IPS-18c (cell line): ENCODE data around the gene KRT7.

ENCODE experiments used
- H3K4me3 ChIP-seq: 2 replicates; pipeline ENCODE4 v1.7.0; 2013; ENCODE audit warnings: low read depth, mild to moderate bottlenecking, low read length, moderate library complexity; ENCODE audit not compliant: insufficient read depth
- H3K9me3 ChIP-seq: one replicate; pipeline ENCODE4 v1.6.1; 2013; ENCODE audit warnings: mild to moderate bottlenecking, low read length, moderate library complexity; ENCODE audit not compliant: control insufficient read depth, insufficient read depth

KRT7 gene

DNA sequence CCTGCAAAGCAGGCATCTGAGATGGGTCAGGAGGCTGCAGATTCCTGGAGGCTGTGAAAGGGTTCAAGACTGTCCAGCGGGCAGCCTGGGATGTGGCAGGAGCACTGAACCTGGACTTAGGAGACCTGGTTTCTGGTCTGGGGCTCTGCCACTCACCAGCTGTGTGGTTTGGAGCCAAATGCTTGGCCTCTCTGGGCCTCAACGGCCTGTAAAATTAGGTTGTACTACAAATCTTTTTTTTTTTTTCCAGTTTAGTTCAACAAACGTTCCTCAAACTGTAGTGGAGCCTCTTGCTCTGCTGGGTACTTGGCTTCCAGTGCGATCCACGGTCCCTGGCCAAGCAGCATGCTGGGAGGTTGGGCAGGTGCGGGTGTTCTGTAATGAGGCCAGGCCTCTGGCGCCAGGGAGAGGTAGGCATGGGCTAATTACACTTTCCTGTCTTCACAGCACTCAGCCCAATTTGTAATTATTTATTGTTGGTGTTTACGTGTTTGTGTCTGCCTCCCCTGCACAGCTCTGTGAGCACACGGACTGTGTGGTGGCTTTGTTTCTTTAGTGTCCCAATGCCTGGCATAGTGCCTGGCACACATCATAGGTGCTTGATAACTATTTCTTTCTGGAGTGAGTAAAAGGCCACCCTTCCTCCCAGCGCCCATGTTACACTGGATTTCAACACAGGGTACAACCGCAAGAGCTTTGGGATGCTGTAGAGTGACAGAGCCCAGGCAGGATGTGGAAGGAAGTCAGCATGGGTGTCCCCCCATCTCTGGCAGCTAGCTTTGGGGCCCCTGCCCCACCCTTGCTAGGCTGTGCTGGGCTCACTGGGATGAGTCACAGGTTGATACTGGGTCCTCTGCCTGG, 35.4 kb upstream of the KRT7 start:
- Histone ChIP-seq H3K9me3 (no peaks in the 10 kb centered on the region), H3K4me3 (no peak overlapping the region)

- Histone ChIP-seq H3K4me3 (no peak overlapping the region), H3K9me3 (no peaks in the 10 kb centered on the region)
Measured at GRCh38 chr12:52198454-52199215, 34.4 kb upstream of the KRT7 start.

DNA sequence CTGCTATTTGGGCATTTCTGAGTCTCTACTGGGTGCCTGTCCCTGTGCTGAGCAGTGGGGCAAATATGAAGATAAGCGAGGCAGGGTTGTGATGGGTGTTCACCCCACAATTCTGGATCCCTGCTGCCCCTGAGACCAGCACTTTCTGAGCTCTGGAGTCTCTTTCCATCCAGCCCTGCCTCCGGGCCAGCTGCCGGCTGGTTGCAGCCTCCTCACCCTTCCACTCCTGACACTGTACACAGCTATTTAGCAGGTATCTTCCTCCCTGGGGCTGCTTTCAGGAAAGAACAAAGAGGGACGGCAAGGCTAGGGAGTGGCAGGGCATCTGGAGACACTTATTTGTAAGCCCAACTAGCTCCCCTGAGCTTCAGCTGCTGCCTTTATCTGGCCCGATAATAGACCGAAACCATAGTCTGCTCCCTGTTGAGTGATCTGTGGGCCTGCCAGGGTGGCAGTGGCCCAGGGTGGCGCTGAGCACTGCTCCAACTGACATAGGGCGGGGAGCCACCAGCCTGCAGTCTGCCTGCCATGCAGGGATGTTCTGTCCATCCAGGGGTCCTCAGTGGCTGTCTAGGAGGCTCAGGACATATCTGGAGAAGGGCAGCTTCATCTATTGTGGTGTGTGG, 33.6 kb upstream of the KRT7 start:
- Histone ChIP-seq H3K9me3 (no peaks in the 10 kb centered on the region), H3K4me3 (no peak overlapping the region)

- Histone ChIP-seq H3K4me3 (no peak overlapping the region), H3K9me3 (no peaks in the 10 kb centered on the region)
Measured at GRCh38 chr12:52200086-52200780, 32.8 kb upstream of the KRT7 start.

GRCh38 chr12:52200781-52201450, 32.1 kb upstream of the KRT7 start:
- Histone ChIP-seq H3K4me3 (no peak overlapping the region), H3K9me3 (no peaks in the 10 kb centered on the region)

- Histone ChIP-seq H3K4me3 (no peak overlapping the region), H3K9me3 (no peaks in the 10 kb centered on the region)
Measured at GRCh38 chr12:52201451-52201839, 31.6 kb upstream of the KRT7 start.

DNA sequence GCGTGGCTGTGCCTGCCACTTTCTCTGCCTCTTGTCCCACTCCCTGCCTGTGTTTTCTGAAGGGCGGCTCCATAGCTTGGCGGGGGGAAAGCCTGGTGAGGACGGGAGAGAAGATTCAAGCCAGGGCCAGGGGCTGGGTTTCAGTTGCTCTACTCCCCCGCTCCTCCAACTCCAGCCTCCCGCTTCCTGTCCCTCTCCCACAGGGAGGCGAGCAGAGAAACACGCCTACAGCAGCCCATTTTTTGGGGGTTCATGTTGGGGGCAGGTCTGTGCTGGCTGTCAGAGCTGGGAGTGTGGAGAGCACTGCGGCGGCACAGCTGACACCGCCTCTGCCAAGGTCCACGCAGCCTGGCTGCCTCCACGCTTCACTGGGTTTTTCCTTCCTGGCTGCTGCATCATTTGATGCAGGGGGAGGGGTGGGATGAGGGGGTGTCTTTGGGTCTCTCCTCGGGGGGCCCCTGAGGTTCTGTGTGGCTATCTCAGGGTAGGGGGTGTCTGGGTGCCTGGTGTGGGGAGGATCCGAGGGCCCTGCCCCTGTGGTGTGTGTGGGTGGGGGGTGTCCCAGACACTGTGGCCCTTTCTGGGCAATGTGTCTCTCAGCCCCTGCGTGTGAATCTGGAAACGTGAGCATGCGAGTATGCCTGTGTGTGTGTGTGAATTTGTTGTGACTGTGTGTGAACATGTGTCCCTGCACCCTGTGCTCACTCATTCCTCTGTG, 30.5 kb upstream of the KRT7 start:
- no peaks in the 10 kb centered on the region for H3K9me3 ChIP-seq
- no peak overlapping the region for H3K4me3 ChIP-seq

- H3K4me3 ChIP-seq: no peak overlapping the region
Measured at GRCh38 chr12:52203079-52203921, 29.7 kb upstream of the KRT7 start.

DNA sequence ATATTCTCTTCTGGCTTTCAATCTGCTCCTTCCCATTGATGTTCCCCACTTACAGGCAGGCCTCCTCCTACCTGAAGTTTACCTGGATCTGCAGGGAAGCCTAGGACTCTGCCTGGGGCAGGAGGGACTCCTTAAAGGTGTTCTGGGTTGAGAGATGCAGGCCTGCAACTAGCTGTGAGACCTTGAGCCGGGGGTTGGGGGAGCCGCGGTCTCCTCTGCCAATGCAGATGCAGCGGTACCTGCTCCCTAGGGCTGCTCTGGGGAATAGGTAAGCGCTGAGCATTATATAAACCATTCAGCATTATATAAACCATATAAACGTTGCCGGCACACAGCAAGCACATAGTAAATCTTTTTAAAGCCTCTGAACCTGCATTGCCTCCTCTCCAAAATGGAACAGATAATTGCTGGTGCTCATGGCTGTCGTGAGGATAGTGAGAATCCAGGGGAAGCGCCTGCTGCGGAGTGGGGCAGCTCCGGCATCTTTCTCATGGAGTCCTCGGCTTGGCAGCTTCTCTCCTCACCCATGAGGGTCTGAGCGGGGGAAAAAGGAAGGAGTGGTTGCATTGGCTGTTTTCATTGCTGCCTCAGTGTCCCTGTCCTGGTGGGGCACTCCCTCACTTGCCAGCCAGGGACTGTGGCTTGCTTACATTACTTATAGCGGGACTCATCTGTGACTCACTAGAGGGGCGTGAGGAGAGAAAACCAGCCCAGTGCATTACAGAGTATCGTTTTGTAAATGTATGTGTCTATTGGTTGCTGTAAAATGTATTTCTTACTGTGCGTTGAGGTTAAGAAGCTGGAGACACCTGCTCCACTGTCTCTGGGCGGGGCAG, 28.7 kb upstream of the KRT7 start:
- H3K4me3 ChIP-seq: no peak overlapping the region

More at GRCh38 chr12:52203079-52203921, 29.7 kb upstream of the KRT7 start:
- no peaks in the 10 kb centered on the region for H3K9me3 ChIP-seq

DNA sequence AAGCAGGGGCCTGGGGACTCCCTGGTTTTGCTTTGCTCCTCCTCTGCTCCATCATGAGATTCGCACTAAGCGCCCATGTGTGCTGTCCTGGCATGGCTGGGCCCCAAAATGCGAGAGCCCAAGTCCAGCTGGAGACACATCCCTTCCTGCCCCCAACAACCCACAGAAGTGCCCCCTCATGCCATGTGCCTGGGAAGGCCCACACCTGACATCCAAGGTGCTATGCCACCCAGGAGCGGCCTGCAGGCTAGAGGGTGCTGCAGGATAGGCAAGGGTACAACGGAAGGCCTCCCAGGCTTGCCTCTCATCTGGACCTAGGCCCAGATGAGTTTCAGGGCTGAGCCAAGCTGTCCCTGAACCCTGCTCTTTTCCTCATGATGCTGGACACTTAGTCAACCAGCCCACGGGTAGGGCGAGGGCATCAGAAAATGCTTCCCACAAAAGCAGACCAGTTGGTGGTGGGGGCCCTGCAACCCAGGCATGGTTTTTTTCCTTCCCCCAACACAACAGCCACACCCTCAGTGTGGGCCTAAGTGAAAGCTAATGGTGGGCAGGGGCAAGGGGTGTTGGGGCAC, 28.0 kb upstream of the KRT7 start:
- Histone ChIP-seq H3K4me3 (no peak overlapping the region), H3K9me3 (no peaks in the 10 kb centered on the region)

More for the DNA sequence above, 28.7 kb upstream of the KRT7 start:
- H3K9me3 ChIP-seq: no peaks in the 10 kb centered on the region

DNA sequence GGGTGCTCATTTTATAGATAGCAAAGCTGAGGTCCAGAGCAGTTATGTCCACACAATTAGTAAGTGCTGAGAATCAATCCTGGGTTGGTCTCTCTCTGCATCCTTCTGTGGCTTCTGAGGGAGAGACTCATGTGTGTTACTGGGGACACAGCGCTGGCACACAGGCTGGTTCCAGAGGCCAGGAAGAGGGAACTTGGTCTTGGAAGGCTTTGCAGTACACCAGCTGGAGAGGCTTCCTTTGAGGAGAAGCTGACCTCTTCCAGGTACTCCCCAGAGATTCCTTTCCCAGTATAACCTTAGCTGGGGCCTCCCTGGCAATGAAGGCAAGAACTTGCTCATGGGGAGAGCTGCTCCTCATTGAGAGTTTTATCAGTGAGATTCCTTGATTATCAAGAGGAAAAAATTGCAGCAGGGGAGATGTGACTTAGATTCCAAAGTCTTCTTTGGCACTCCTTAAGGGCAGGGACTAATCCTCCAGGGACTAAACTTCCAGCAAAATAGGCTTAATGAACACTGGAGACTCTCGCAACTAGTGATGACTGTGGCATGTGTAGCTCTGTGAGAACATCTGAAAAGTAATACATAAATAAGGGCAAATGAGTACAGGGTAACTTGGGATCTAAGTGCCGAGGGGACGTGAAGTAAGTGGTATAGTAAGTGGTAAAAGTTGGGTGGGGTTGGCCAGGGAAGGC, 27.3 kb upstream of the KRT7 start:
- Histone ChIP-seq H3K4me3 (no peak overlapping the region), H3K9me3 (no peaks in the 10 kb centered on the region)

- H3K4me3 ChIP-seq: no peak overlapping the region
Measured at GRCh38 chr12:52206304-52207040, 26.6 kb upstream of the KRT7 start.

DNA sequence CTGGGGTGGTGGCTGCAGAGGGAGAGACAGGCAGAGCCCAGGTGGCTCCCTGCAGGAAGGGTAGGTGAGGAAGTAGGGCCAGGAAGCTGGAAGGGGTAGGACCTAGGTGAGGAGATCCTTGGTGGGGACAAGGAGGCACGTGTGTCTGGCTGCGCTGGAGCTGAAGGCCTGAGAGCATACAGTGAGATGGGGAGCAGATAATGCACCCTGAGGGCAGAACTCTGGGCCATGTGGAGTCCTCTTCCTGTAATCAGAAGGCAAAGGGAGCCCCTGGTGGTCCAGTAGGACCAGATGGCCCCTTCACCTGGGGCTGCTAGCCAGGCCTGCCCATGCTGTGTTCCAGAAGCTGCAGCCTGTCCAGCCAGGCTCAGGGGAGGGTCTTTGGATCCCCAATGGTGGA, 25.9 kb upstream of the KRT7 start:
- Histone ChIP-seq H3K9me3 (no peaks in the 10 kb centered on the region), H3K4me3 (no peak overlapping the region)

More at GRCh38 chr12:52206304-52207040, 26.6 kb upstream of the KRT7 start:
- no peaks in the 10 kb centered on the region for H3K9me3 ChIP-seq
